Smooth muscle cell (in vitro differentiated cells): Measurements from ENCODE around the gene FUZ. TPM values are rescaled to one million over a fixed set of nuclear protein-coding genes. Genes with fewer than 3 reads are reported as not detected.

Source experiments
- DNase-seq: peaks from one replicate; lab custom pipeline; 2025; ENCODE audit not compliant: unreplicated experiment; lab: John Stamatoyannopoulos, UW
- H2AFZ ChIP-seq: fragments of 200-600 bp; sonication (generic); 2 replicates; pipeline ENCODE4 v1.6.0; 2016; ENCODE audit warnings: antibody characterized with exemption, low read depth, mild to moderate bottlenecking
- H3F3A ChIP-seq: fragments of 200-600 bp; sonication (generic); 2 replicates; pipeline ENCODE4 v1.6.0; 2017; ENCODE audit warnings: antibody characterized with exemption, low read depth
- H3K27ac ChIP-seq: fragments of 200-600 bp; sonication (generic); 2 replicates; pipeline ENCODE4 v1.5.1; 2016; ENCODE audit warnings: low read depth, mild to moderate bottlenecking
- H3K27me3 ChIP-seq: fragments of 200-600 bp; sonication (generic); 2 replicates; pipeline ENCODE4 v1.6.1; 2016; ENCODE audit warnings: low read depth, mild to moderate bottlenecking
- H3K36me3 ChIP-seq: fragments of 200-600 bp; sonication (generic); 2 replicates; pipeline ENCODE4 v1.5.1; 2016; ENCODE audit warnings: low read depth
- H3K4me1 ChIP-seq: fragments of 200-600 bp; sonication (generic); 2 replicates; pipeline ENCODE4 v1.5.1; 2016; ENCODE audit warnings: low read depth
- H3K4me2 ChIP-seq: fragments of 200-600 bp; sonication (generic); 2 replicates; pipeline ENCODE4 v1.6.0; 2016; ENCODE audit warnings: mild to moderate bottlenecking
- H3K4me3 ChIP-seq: fragments of 200-600 bp; sonication (generic); 2 replicates; pipeline ENCODE4 v1.5.1; 2016; ENCODE audit warnings: mild to moderate bottlenecking
- H3K79me2 ChIP-seq: fragments of 200-600 bp; sonication (generic); 2 replicates; pipeline ENCODE4 v1.6.0; 2016; ENCODE audit warnings: low read depth, mild to moderate bottlenecking
- H3K9ac ChIP-seq: fragments of 200-600 bp; sonication (generic); 2 replicates; pipeline ENCODE4 v1.6.0; 2016; ENCODE audit warnings: low read depth
- H3K9me3 ChIP-seq: fragments of 200-600 bp; sonication (generic); replicated peaks from 2 replicates; pipeline ENCODE4 v1.5.1; 2016; ENCODE audit warnings: low read depth
- H4K20me1 ChIP-seq: fragments of 200-600 bp; sonication (generic); 2 replicates; pipeline ENCODE4 v1.6.0; 2016; ENCODE audit warnings: low read depth
- CTCF ChIP-seq: fragments of 200-600 bp; sonication (generic); IDR thresholded peaks from 2 replicates; pipeline ENCODE4 v1.5.1; 2017; ENCODE audit warnings: borderline replicate concordance, mild to moderate bottlenecking, antibody characterized with exemption; ENCODE audit not compliant: insufficient read depth, poor library complexity, severe bottlenecking
- WGBS: methylation state at CpG from one replicate; pipeline ENCODE4 v1.1.7; 2016; ENCODE audit warnings: low lambda C conversion rate; 5-methylcytosine and 5-hydroxymethylcytosine counted together
- polyA plus RNA-seq: library from polyadenylated mRNA; unstranded; fragments of >200 nt; fragmentation: Nextera tagmentation; extraction: Ambion mirVana; gene quantifications from 2 replicates; pipeline ENCODE4 v1.2.1, GENCODE V29; 2016
- total RNA-seq: library from RNA; depleted of rRNA; stranded (reverse); fragments of >200 nt; gene quantifications from 2 replicates; pipeline ENCODE4 v1.2.3, GENCODE V29; 2014

FUZ gene
- total and polyA plus RNA-seq, 2 experiments from 2014 or later, result 16.2 to 18.3 TPM

DNA sequence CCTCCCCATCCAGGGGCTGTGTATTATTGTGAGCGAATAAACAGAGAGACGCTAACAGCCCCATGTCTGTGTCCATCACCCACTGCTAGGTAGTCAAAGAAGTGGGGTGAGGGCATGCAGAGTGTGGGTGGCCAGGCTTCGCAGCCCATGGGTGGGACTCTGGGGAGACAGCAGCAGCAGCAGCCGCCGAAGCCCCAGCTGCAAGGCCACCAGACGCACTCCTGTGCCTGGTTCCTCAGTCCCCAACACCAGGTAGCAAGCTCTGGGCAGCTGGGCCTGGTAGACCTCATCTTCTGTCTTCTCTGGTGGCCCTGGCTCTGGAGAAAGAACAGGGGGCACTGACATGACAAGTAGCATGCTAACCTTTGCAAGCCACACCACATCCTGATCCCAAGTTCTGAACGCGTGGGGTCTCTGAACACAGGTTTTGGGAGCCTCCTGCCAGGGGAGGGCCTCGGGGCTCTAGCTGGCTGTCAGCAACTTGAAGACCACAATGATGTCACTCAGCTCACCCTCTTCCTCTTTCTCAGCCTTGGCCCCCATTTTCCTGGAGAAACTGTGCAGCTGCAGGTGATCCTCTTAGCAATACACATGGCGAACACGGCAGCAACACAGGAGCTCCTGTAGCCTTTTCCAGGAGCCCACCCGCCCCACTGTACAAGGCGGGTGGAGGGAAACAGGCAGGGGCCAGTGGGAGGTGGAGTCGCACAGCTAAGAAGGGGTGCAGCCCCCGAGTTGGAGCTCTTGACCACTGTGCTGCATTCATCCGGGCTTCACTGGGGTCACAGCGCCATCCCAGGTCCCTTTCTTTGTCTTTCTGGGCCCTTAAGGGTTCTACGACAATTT lies 5.8 kb downstream of the FUZ start:
- Histone ChIP-seq H3K4me3 (no peak overlapping the region), H3K27me3 (no peaks in the 10 kb centered on the region), H3K9me3 (no peaks in the 10 kb centered on the region), H3K36me3 (no peaks in the 10 kb centered on the region), H4K20me1 (no peaks in the 10 kb centered on the region), H2AFZ (no peak overlapping the region), H3K27ac (no peak overlapping the region), H3F3A (peaks cover 9% of the 10 kb centered on the region), H3K4me2 (no peak overlapping the region), H3K4me1 (peaks cover 7% of the 10 kb centered on the region), H3K9ac (no peak overlapping the region), H3K79me2 (no peaks in the 10 kb centered on the region)
- 96% methylated on average over 17 of the region's 18 CpGs for WGBS
- no peak for TF ChIP-seq CTCF
- no peak for DNase-seq

GRCh38 chr19:49806620-49806959 lies 6.5 kb downstream of the FUZ start:
- Histone ChIP-seq H2AFZ (no peak overlapping the region), H3K9me3 (no peaks in the 10 kb centered on the region), H3K4me2 (no peak overlapping the region), H3K27me3 (no peaks in the 10 kb centered on the region), H3F3A (peaks cover 9% of the 10 kb centered on the region), H4K20me1 (no peaks in the 10 kb centered on the region), H3K27ac (no peak overlapping the region), H3K36me3 (no peaks in the 10 kb centered on the region), H3K79me2 (no peaks in the 10 kb centered on the region), H3K9ac (no peak overlapping the region), H3K4me3 (no peak overlapping the region), H3K4me1 (peaks cover 7% of the 10 kb centered on the region)
- DNase-seq, result no peak
- WGBS, result 94% methylated on average over 8 of the region's 8 CpGs
- TF ChIP-seq CTCF, result no peak

GRCh38 chr19:49805822-49806619 lies 7.1 kb downstream of the FUZ start:
- no peak for TF ChIP-seq CTCF
- Histone ChIP-seq H4K20me1 (no peaks in the 10 kb centered on the region), H3K4me3 (no peak overlapping the region), H3K27ac (no peak overlapping the region), H3K27me3 (no peaks in the 10 kb centered on the region), H3K4me2 (no peak overlapping the region), H3K4me1 (peaks cover 7% of the 10 kb centered on the region), H3K9me3 (no peaks in the 10 kb centered on the region), H3K36me3 (no peaks in the 10 kb centered on the region), H3K9ac (no peak overlapping the region), H2AFZ (no peak overlapping the region), H3K79me2 (no peaks in the 10 kb centered on the region), H3F3A (peaks cover 9% of the 10 kb centered on the region)
- 91% methylated on average over 16 of the region's 20 CpGs for WGBS
- DNase-seq, result no peak
